ENCODE results near the gene ACER3.
"Not testable (repeated sequence)": the region's sequence is repeated elsewhere in the genome, so short reads cannot be mapped to it uniquely, and the experiment has no call there.

ACER3 gene

GRCh38 chr11:77047007-77047927 lies 186.5 kb downstream of the ACER3 start:
- TF ChIP-seq ZC3H10 (CRISPR knock-in tag; IDR thresholded peaks at IDR 0.05) (no peak), PPARA (CRISPR knock-in tag; IDR thresholded peaks at IDR 0.05; ENCODE audit: borderline replicate concordance) (no peak), ESRRG (CRISPR knock-in tag; IDR thresholded peaks at IDR 0.05) (no peak), ISL1 (CRISPR knock-in tag; IDR thresholded peaks at IDR 0.05) (no peak), GLIS3 (CRISPR knock-in tag; IDR thresholded peaks at IDR 0.05) (no peak), TOX (CRISPR knock-in tag; IDR thresholded peaks at IDR 0.05; ENCODE audit: borderline replicate concordance) (no peak)
- TF ChIP-seq, protein P1, sequence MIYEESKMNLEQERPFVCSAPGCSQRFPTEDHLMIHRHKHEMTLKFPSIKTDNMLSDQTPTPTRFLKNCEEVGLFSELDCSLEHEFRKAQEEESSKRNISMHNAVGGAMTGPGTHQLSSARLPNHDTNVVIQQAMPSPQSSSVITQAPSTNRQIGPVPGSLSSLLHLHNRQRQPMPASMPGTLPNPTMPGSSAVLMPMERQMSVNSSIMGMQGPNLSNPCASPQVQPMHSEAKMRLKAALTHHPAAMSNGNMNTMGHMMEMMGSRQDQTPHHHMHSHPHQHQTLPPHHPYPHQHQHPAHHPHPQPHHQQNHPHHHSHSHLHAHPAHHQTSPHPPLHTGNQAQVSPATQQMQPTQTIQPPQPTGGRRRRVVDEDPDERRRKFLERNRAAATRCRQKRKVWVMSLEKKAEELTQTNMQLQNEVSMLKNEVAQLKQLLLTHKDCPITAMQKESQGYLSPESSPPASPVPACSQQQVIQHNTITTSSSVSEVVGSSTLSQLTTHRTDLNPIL (CRISPR knock-in tag; IDR thresholded peaks at IDR 0.05; ENCODE audit: low read depth) = no peak
- TF ChIP-seq, protein P2, sequence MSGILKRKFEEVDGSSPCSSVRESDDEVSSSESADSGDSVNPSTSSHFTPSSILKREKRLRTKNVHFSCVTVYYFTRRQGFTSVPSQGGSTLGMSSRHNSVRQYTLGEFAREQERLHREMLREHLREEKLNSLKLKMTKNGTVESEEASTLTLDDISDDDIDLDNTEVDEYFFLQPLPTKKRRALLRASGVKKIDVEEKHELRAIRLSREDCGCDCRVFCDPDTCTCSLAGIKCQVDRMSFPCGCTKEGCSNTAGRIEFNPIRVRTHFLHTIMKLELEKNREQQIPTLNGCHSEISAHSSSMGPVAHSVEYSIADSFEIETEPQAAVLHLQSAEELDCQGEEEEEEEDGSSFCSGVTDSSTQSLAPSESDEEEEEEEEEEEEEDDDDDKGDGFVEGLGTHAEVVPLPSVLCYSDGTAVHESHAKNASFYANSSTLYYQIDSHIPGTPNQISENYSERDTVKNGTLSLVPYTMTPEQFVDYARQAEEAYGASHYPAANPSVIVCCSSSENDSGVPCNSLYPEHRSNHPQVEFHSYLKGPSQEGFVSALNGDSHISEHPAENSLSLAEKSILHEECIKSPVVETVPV (CRISPR knock-in tag; IDR thresholded peaks at IDR 0.05) = no peak
- peak; percentile 93 for ATAC-seq

GRCh38 chr11:77047928-77048446 lies 187.3 kb downstream of the ACER3 start:
- ATAC-seq = not testable (repeated sequence)

GRCh38 chr11:77049026-77049425 lies 188.3 kb downstream of the ACER3 start:
- no peak for TF ChIP-seq CSDC2 (CRISPR knock-in tag; IDR thresholded peaks at IDR 0.05)

GRCh38 chr11:77051511-77051910 lies 190.8 kb downstream of the ACER3 start:
- no peak for TF ChIP-seq ESRRG (CRISPR knock-in tag; IDR thresholded peaks at IDR 0.05)
- no peak for TF ChIP-seq ZFP30 (CRISPR knock-in tag; IDR thresholded peaks at IDR 0.05)
- no peak for TF ChIP-seq ZFP3 (CRISPR knock-in tag; IDR thresholded peaks at IDR 0.05)
- TF ChIP-seq ARNTL (CRISPR knock-in tag; IDR thresholded peaks at IDR 0.05; ENCODE audit: borderline replicate concordance, low read depth) = no peak
- TF ChIP-seq SNAI2 (CRISPR knock-in tag; IDR thresholded peaks at IDR 0.05) = no peak
- TF ChIP-seq, protein P3, sequence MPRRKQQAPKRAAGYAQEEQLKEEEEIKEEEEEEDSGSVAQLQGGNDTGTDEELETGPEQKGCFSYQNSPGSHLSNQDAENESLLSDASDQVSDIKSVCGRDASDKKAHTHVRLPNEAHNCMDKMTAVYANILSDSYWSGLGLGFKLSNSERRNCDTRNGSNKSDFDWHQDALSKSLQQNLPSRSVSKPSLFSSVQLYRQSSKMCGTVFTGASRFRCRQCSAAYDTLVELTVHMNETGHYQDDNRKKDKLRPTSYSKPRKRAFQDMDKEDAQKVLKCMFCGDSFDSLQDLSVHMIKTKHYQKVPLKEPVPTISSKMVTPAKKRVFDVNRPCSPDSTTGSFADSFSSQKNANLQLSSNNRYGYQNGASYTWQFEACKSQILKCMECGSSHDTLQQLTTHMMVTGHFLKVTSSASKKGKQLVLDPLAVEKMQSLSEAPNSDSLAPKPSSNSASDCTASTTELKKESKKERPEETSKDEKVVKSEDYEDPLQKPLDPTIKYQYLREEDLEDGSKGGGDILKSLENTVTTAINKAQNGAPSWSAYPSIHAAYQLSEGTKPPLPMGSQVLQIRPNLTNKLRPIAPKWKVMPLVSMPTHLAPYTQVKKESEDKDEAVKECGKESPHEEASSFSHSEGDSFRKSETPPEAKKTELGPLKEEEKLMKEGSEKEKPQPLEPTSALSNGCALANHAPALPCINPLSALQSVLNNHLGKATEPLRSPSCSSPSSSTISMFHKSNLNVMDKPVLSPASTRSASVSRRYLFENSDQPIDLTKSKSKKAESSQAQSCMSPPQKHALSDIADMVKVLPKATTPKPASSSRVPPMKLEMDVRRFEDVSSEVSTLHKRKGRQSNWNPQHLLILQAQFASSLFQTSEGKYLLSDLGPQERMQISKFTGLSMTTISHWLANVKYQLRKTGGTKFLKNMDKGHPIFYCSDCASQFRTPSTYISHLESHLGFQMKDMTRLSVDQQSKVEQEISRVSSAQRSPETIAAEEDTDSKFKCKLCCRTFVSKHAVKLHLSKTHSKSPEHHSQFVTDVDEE (CRISPR knock-in tag; IDR thresholded peaks at IDR 0.05) = no peak
- no peak for TF ChIP-seq GLIS3 (CRISPR knock-in tag; IDR thresholded peaks at IDR 0.05)
- TF ChIP-seq ISL1 (CRISPR knock-in tag; IDR thresholded peaks at IDR 0.05) = no peak
- TF ChIP-seq, protein P1 (CRISPR knock-in tag; IDR thresholded peaks at IDR 0.05; ENCODE audit: low read depth) = no peak
- TF ChIP-seq, protein P2 (CRISPR knock-in tag; IDR thresholded peaks at IDR 0.05) = no peak
- no peak for TF ChIP-seq OSR1 (CRISPR knock-in tag; IDR thresholded peaks at IDR 0.05)
- TF ChIP-seq TCF4 (CRISPR knock-in tag; IDR thresholded peaks at IDR 0.05; ENCODE audit: borderline replicate concordance) = no peak
- no peak for TF ChIP-seq ZNF8 (CRISPR knock-in tag; IDR thresholded peaks at IDR 0.05)
- no peak for TF ChIP-seq PATZ1 (CRISPR knock-in tag; IDR thresholded peaks at IDR 0.05; ENCODE audit: borderline replicate concordance)
- TF ChIP-seq CSDC2 (CRISPR knock-in tag; IDR thresholded peaks at IDR 0.05) = no peak
- no peak for TF ChIP-seq ZNF70 (CRISPR knock-in tag; IDR thresholded peaks at IDR 0.05)
- no peak for TF ChIP-seq RARB (CRISPR knock-in tag; IDR thresholded peaks at IDR 0.05)
- no peak for TF ChIP-seq BACH2 (CRISPR knock-in tag; IDR thresholded peaks at IDR 0.05; ENCODE audit: borderline replicate concordance)
- TF ChIP-seq PPARA (CRISPR knock-in tag; IDR thresholded peaks at IDR 0.05; ENCODE audit: borderline replicate concordance) = no peak
- ATAC-seq = no peak

More at GRCh38 chr11:77049026-77049425, 188.3 kb downstream of the ACER3 start:
- ATAC-seq = no peak

All from SK-N-SH treated with all-trans-retinoic acid at 6 μM for 48 hours (cell line).